H4 (cell line): Measurements from ENCODE around the gene CFAP73. TPM values are rescaled to one million over a fixed set of nuclear protein-coding genes. Genes with fewer than 3 reads are reported as not detected.

Experiments used
- total RNA-seq: library from RNA; depleted of rRNA; stranded (reverse); fragments of >200 nt; shearing (Covaris generic); gene quantifications from 2 replicates; pipeline ENCODE4 v1.2.3, GENCODE V29; 2014; rRNA removed

The CFAP73 gene
- total RNA-seq, 1 experiment from 2014 or later: not detected

Other genes with a start within 250 kb of the CFAP73 start
- gene OAS1, start 242.8 kb upstream of the CFAP73 start, total RNA-seq: 48.0 and 70.8 TPM in 2 replicates
- gene OAS3, start 211.2 kb upstream of the CFAP73 start, total RNA-seq: 39.1 and 46.8 TPM in 2 replicates
- 40.3 and 49.7 TPM in 2 replicates for gene OAS2, start 171.2 kb upstream of the CFAP73 start, total RNA-seq
- 1.3 and 2.8 TPM in 2 replicates for gene DTX1, start 93.0 kb upstream of the CFAP73 start, total RNA-seq
- gene RASAL1, start 14.0 kb upstream of the CFAP73 start, total RNA-seq: 0.08 TPM in 1 of 2 replicates, not detected in the other
- 24.4 and 45.0 TPM in 2 replicates for gene DDX54, start 35.8 kb downstream of the CFAP73 start, total RNA-seq
- gene RITA1, start 36.0 kb downstream of the CFAP73 start, total RNA-seq: 17.9 and 20.8 TPM in 2 replicates
- gene TPCN1, start 71.7 kb downstream of the CFAP73 start, total RNA-seq: 5.3 and 5.4 TPM in 2 replicates
- 7.0 and 14.2 TPM in 2 replicates for gene SLC8B1, start 185.4 kb downstream of the CFAP73 start, total RNA-seq
- gene PLBD2, start 208.9 kb downstream of the CFAP73 start, total RNA-seq: 12.6 and 17.7 TPM in 2 replicates